SU-DHL-6 (cell line): Measurements from ENCODE around the gene INSR.

Experiments
- H2AFZ ChIP-seq: fragments of 200-600 bp; sonication (generic); 2 replicates; pipeline ENCODE4 v1.6.1; 2014; ENCODE audit warnings: low read depth, mild to moderate bottlenecking, moderate library complexity, mixed read lengths, antibody characterized with exemption, low read length; ENCODE audit not compliant: severe bottlenecking
- H3F3A ChIP-seq: fragments of 200-600 bp; shearing (Covaris generic); 2 replicates; pipeline ENCODE4 v1.6.0; 2016; ENCODE audit warnings: antibody characterized with exemption, mild to moderate bottlenecking; ENCODE audit not compliant: insufficient read depth
- H3K27ac ChIP-seq: fragments of 200-600 bp; sonication (generic); 2 replicates; pipeline ENCODE4 v1.5.1; 2016; ENCODE audit warnings: low read depth, mild to moderate bottlenecking, low read length, moderate library complexity, mixed read lengths
- H3K27me3 ChIP-seq: fragments of 200-600 bp; sonication (generic), shearing (Covaris generic); 2 replicates; pipeline ENCODE4 v1.6.0; 2014; ENCODE audit warnings: mild to moderate bottlenecking, low read length
- H3K36me3 ChIP-seq: fragments of 200-600 bp; sonication (generic); 2 replicates; pipeline ENCODE4 v1.6.1; 2014; ENCODE audit warnings: mild to moderate bottlenecking, low read length, mixed read lengths
- H3K4me2 ChIP-seq: fragments of 300-600, 200-600 bp; shearing (Covaris generic), sonication (generic); 2 replicates; pipeline ENCODE4 v1.6.0; 2014; ENCODE audit warnings: low read length, low read depth, mild to moderate bottlenecking; ENCODE audit not compliant: poor library complexity, severe bottlenecking
- H3K4me3 ChIP-seq: fragments of 200-600 bp; sonication (generic); 2 replicates; pipeline ENCODE4 v1.5.1; 2014; ENCODE audit warnings: antibody characterized with exemption, low read length, mild to moderate bottlenecking, mixed read lengths; ENCODE audit not compliant: insufficient read depth, poor library complexity, severe bottlenecking
- H3K79me2 ChIP-seq: fragments of 200-600 bp; sonication (generic); 2 replicates; pipeline ENCODE4 v1.6.1; 2014; ENCODE audit warnings: mild to moderate bottlenecking, low read length, moderate library complexity; ENCODE audit not compliant: insufficient read depth
- H3K9ac ChIP-seq: fragments of 200-600 bp; sonication (generic); 2 replicates; pipeline ENCODE4 v1.7.0; 2014; ENCODE audit warnings: mild to moderate bottlenecking, low read length
- H3K9me2 ChIP-seq: fragments of 200-600 bp; sonication (generic); replicated peaks from 2 replicates; pipeline ENCODE4 v1.6.1; 2014; ENCODE audit warnings: low read length; ENCODE audit not compliant: insufficient read depth
- H3K9me3 ChIP-seq: fragments of 200-600 bp; sonication (generic); 2 replicates; pipeline ENCODE4 v1.6.1; 2014; ENCODE audit warnings: low read length, mixed read lengths; ENCODE audit not compliant: insufficient read depth
- H4K20me1 ChIP-seq: fragments of 200-600 bp; sonication (generic); 2 replicates; pipeline ENCODE4 v1.6.1; 2014; ENCODE audit warnings: low read depth, mild to moderate bottlenecking, antibody characterized with exemption, low read length, moderate library complexity, mixed read lengths
- CTCF ChIP-seq: fragments of 200-600 bp; sonication (generic); IDR thresholded peaks from one replicate; pipeline ENCODE4 v1.5.1; 2017; ENCODE audit warnings: antibody characterized with exemption, mild to moderate bottlenecking, low read length, moderate library complexity; ENCODE audit not compliant: insufficient read depth, poor library complexity, severe bottlenecking
- EZH2phosphoT487 ChIP-seq: fragments of 200-600 bp; sonication (generic), shearing (Covaris generic); conservative IDR thresholded peaks from 2 replicates; pipeline ENCODE4 v1.6.1; 2018; ENCODE audit warnings: mild to moderate bottlenecking, antibody characterized with exemption, low read length, moderate library complexity, mixed read lengths

The INSR gene

DNA sequence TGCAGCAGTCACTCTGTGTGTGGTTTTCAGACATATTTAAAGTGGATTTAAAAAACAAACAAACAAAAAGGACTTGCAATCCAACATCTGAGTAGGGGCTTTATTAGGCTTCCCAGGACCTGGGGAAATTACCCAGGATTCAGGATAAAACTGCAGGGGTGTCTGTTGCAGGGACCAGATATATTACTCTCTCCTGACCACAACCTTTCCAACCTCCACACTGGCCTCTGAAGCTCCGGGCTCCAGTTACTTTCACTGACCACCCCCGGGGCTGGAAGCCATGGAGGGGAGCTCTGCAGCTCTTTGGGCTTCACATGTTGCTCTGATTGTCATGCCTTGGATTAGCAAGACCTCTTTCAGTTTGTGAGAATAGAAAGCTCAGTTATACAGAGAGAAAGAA is 75.2 kb downstream of the INSR start:
- H3K79me2 ChIP-seq = peaks cover 77% of the 10 kb centered on the region
- H3K4me2 ChIP-seq = no peak overlapping the region
- no peaks in the 10 kb centered on the region for H3K27me3 ChIP-seq
- H2AFZ ChIP-seq = no peak overlapping the region
- no peaks in the 10 kb centered on the region for H3K36me3 ChIP-seq
- H4K20me1 ChIP-seq = no peaks in the 10 kb centered on the region
- H3K9me3 ChIP-seq = no peaks in the 10 kb centered on the region
- H3K9me2 ChIP-seq = no peaks in the 10 kb centered on the region
- no peak for TF ChIP-seq CTCF
- TF ChIP-seq EZH2phosphoT487 = no peak
- no peak overlapping the region for H3K9ac ChIP-seq
- no peak overlapping the region for H3K4me3 ChIP-seq
- no peak overlapping the region for H3K27ac ChIP-seq
- H3F3A ChIP-seq = no peaks in the 10 kb centered on the region; the same call in 1 of the 2 replicates

GRCh38 chr19:7217861-7218260 is 76.4 kb downstream of the INSR start:
- peaks cover 78% of the 10 kb centered on the region for H3K79me2 ChIP-seq
- H3K27me3 ChIP-seq = no peaks in the 10 kb centered on the region
- no peak overlapping the region for H3K27ac ChIP-seq
- no peaks in the 10 kb centered on the region for H3K9me2 ChIP-seq
- H4K20me1 ChIP-seq = no peaks in the 10 kb centered on the region
- H3K36me3 ChIP-seq = no peaks in the 10 kb centered on the region
- H3K4me2 ChIP-seq = no peak overlapping the region
- H2AFZ ChIP-seq = no peak overlapping the region
- no peak overlapping the region for H3K9ac ChIP-seq
- H3K4me3 ChIP-seq = no peak overlapping the region
- no peaks in the 10 kb centered on the region for H3K9me3 ChIP-seq
- H3F3A ChIP-seq = peaks cover 4% of the 10 kb centered on the region
- TF ChIP-seq CTCF = no peak
- TF ChIP-seq EZH2phosphoT487 = no peak

DNA sequence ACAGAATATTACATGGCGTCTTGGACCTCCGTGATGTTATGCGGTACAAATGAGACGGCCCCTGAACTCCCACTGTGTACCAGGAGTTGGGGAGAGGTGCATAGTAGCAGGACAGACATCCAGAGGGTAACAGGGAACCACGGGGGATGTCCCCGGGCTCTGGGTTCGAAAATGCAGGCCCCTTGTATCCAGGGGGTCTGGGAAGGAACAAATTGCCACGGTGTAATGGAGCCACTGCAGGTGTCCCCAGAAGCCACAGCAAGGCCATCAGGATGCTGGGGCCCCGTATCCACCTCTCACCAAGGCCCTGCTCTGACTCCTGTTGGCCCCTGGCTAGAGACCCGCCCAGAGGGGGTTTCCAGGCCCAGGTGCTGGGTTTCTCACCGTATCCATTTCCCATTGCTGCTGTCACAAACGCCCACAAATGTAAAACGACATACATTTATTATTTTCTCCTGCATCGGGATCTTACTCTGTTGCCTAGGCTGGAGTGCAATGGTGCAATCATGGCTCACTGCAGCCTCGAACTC is 77.8 kb downstream of the INSR start:
- Histone ChIP-seq H3K9ac (no peak overlapping the region), H3K79me2 (peaks cover 78% of the 10 kb centered on the region), H4K20me1 (no peaks in the 10 kb centered on the region)

More for the DNA sequence above, 77.8 kb downstream of the INSR start:
- TF ChIP-seq EZH2phosphoT487 (no peak), CTCF (no peak)
- H3K9me3 ChIP-seq = no peaks in the 10 kb centered on the region
- H3F3A ChIP-seq = peaks cover 4% of the 10 kb centered on the region
- no peak overlapping the region for H3K27ac ChIP-seq
- no peaks in the 10 kb centered on the region for H3K36me3 ChIP-seq
- H3K27me3 ChIP-seq = no peaks in the 10 kb centered on the region
- H3K9me2 ChIP-seq = no peaks in the 10 kb centered on the region
- no peak overlapping the region for H3K4me3 ChIP-seq
- H3K4me2 ChIP-seq = no peak overlapping the region
- no peak overlapping the region for H2AFZ ChIP-seq
